Activated T-cell treated with anti-CD3 and anti-CD28 coated beads, Interleukin-2, amount 50 U/mL, for 24 hours (primary cell): ENCODE data around the gene MVD.

Source experiments
- DNase-seq: peaks from one replicate; pipeline ENCODE4 v3.0.0-alpha.2; 2020
- H3K27ac Mint-ChIP-seq: 2 replicates; pipeline ENCODE4 v1.8.0; 2020; ENCODE audit warnings: mild to moderate bottlenecking, mixed read lengths
- H3K27me3 Mint-ChIP-seq: 2 replicates; pipeline ENCODE4 v1.8.0; 2020; ENCODE audit warnings: mixed read lengths
- H3K36me3 Mint-ChIP-seq: 2 replicates; pipeline ENCODE4 v1.8.0; 2020; ENCODE audit warnings: low read depth, mixed read lengths
- H3K4me1 Mint-ChIP-seq: 2 replicates; pipeline ENCODE4 v1.8.0; 2020; ENCODE audit warnings: low read depth, mixed read lengths
- H3K4me3 Mint-ChIP-seq: 2 replicates; pipeline ENCODE4 v1.8.0; 2020; ENCODE audit warnings: mild to moderate bottlenecking, moderate library complexity, mixed read lengths
- H3K9me3 Mint-ChIP-seq: 2 replicates; pipeline ENCODE4 v1.8.0; 2020; ENCODE audit warnings: mixed read lengths

The MVD gene

GRCh38 chr16:88627531-88628411 is 35.1 kb downstream of the MVD start:
- H3K4me3 Mint-ChIP-seq, result no peak overlapping the region
- no peaks in the 10 kb centered on the region for H3K27me3 Mint-ChIP-seq
- no peak overlapping the region for H3K27ac Mint-ChIP-seq
- peaks cover 92% of the 10 kb centered on the region for H3K36me3 Mint-ChIP-seq
- DNase-seq, result no peak
- no peaks in the 10 kb centered on the region for H3K9me3 Mint-ChIP-seq
- peaks cover 16% of the 10 kb centered on the region for H3K4me1 Mint-ChIP-seq

- no peak for DNase-seq
- no peaks in the 10 kb centered on the region for H3K27me3 Mint-ChIP-seq
- H3K4me3 Mint-ChIP-seq, result no peak overlapping the region
- no peak overlapping the region for H3K27ac Mint-ChIP-seq
- H3K9me3 Mint-ChIP-seq, result no peaks in the 10 kb centered on the region
- peaks cover 96% of the 10 kb centered on the region for H3K36me3 Mint-ChIP-seq
- peaks cover 13% of the 10 kb centered on the region for H3K4me1 Mint-ChIP-seq
Measured at GRCh38 chr16:88626646-88627045, 36.2 kb downstream of the MVD start.

GRCh38 chr16:88624977-88625576 is 37.8 kb downstream of the MVD start:
- Mint-ChIP-seq H3K9me3 (no peaks in the 10 kb centered on the region), H3K27me3 (no peaks in the 10 kb centered on the region), H3K27ac (no peak overlapping the region), H3K4me1 (peaks cover 18% of the 10 kb centered on the region), H3K36me3 (peaks cover 94% of the 10 kb centered on the region), H3K4me3 (no peak overlapping the region)
- DNase-seq, result no peak

- Mint-ChIP-seq H3K4me3 (no peak overlapping the region), H3K9me3 (no peaks in the 10 kb centered on the region), H3K4me1 (peaks cover 24% of the 10 kb centered on the region), H3K36me3 (peaks cover 95% of the 10 kb centered on the region), H3K27ac (peak overlapping the region; percentile 37), H3K27me3 (no peaks in the 10 kb centered on the region)
- DNase-seq, result no peak
Measured at GRCh38 chr16:88624481-88624880, 38.4 kb downstream of the MVD start.

- H3K27ac Mint-ChIP-seq, result peak overlapping the region; percentile 37
- no peaks in the 10 kb centered on the region for H3K9me3 Mint-ChIP-seq
- no peaks in the 10 kb centered on the region for H3K27me3 Mint-ChIP-seq
- no peak overlapping the region for H3K4me3 Mint-ChIP-seq
- H3K36me3 Mint-ChIP-seq, result peaks cover 95% of the 10 kb centered on the region
- DNase-seq, result no peak
- peaks cover 30% of the 10 kb centered on the region for H3K4me1 Mint-ChIP-seq
Measured at GRCh38 chr16:88623858-88624257, 39.0 kb downstream of the MVD start.

DNA sequence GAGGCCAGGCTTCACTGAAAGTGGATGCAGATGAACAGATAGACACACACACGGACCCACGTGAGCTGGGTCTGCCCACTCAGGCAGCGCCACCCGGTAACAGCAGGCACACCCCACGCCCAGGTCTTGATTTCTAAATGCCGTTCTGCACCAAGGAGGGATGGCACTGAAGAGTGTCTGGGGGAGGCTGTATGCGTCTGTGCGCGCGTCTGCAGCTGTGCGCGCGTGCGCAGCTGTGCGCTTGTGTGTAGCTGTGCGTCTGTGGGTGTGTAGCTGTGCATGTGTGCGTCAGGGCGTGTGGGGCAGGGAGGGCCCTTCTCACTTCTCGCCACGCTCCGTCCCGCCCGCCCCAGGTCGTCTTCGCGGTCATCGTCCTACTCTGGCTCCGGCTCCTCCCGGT is 40.0 kb downstream of the MVD start:
- H3K27ac Mint-ChIP-seq, result no peak overlapping the region

GRCh38 chr16:88622125-88622524 is 40.8 kb downstream of the MVD start:
- Mint-ChIP-seq H3K4me1 (peaks cover 43% of the 10 kb centered on the region), H3K9me3 (no peaks in the 10 kb centered on the region), H3K4me3 (no peak overlapping the region), H3K27ac (no peak overlapping the region), H3K27me3 (no peaks in the 10 kb centered on the region), H3K36me3 (peaks cover 95% of the 10 kb centered on the region)
- no peak for DNase-seq

More for the DNA sequence above, 40.0 kb downstream of the MVD start:
- H3K4me3 Mint-ChIP-seq, result no peak overlapping the region
- peaks cover 39% of the 10 kb centered on the region for H3K4me1 Mint-ChIP-seq
- no peaks in the 10 kb centered on the region for H3K27me3 Mint-ChIP-seq
- H3K9me3 Mint-ChIP-seq, result no peaks in the 10 kb centered on the region
- H3K36me3 Mint-ChIP-seq, result peaks cover 95% of the 10 kb centered on the region
- DNase-seq, result no peak

DNA sequence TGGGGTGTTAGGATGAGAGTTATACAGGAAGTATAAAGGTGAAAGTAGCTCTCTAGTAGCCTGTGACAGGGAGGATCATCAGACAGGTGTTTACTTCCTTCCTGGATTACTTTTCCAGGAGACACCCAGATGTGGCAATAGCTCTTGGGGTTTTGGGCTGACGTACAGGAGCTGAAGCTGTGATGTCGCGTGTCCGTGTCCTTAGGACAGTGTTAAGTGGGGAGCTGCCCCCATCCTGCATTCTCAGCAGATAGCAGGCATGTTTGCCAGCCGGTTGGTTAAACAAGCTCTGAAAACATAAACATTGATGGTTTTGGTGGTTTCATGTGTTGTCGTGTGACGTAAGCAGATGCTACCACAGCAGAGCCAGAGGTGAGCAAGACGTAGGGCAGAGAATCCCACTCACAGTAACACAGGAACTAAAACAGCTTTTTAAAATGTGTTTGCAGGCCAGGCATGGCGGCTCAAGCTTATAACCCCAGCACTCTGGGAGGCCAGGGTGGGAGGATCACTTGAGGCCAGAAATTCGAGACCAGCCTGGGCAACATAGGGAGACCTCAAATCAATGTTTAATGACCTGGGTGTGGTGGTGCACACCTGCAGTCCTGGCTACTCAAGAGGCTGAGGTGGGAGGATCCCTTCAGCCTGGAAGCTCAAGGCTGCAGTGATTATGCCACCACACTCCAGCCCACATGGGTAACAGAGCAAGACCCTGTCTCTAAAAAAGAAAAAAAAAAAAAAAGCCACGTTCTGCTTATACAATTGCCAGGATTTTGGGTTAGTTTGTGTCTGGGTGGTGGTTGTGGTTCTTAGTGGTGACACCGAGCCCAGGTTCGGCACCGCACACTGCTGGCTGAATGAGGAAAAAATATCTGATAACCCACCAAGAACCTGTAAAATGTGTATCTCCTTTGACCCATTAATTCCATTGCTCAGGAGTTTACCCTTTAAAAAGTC is 42.8 kb downstream of the MVD start:
- DNase-seq, result peak; percentile 54
- H3K4me1 Mint-ChIP-seq, result peaks cover 42% of the 10 kb centered on the region
- no peaks in the 10 kb centered on the region for H3K9me3 Mint-ChIP-seq
- peaks cover 94% of the 10 kb centered on the region for H3K36me3 Mint-ChIP-seq
- H3K27ac Mint-ChIP-seq, result peak overlapping the region; percentile 84
- H3K27me3 Mint-ChIP-seq, result no peaks in the 10 kb centered on the region
- peak overlapping the region; percentile 10 for H3K4me3 Mint-ChIP-seq

- no peak overlapping the region for H3K4me3 Mint-ChIP-seq
- H3K27me3 Mint-ChIP-seq, result no peaks in the 10 kb centered on the region
- no peaks in the 10 kb centered on the region for H3K9me3 Mint-ChIP-seq
- H3K4me1 Mint-ChIP-seq, result peaks cover 40% of the 10 kb centered on the region
- peak overlapping the region; percentile 69 for H3K27ac Mint-ChIP-seq
- DNase-seq, result no peak
- peaks cover 91% of the 10 kb centered on the region for H3K36me3 Mint-ChIP-seq
Measured at GRCh38 chr16:88618956-88619667, 43.8 kb downstream of the MVD start.

- Mint-ChIP-seq H3K4me1 (peaks cover 41% of the 10 kb centered on the region), H3K4me3 (no peak overlapping the region), H3K27me3 (no peaks in the 10 kb centered on the region), H3K27ac (peak overlapping the region; percentile 69), H3K9me3 (no peaks in the 10 kb centered on the region), H3K36me3 (peaks cover 91% of the 10 kb centered on the region)
- DNase-seq, result no peak
Measured at GRCh38 chr16:88618182-88618955, 44.5 kb downstream of the MVD start.

DNA sequence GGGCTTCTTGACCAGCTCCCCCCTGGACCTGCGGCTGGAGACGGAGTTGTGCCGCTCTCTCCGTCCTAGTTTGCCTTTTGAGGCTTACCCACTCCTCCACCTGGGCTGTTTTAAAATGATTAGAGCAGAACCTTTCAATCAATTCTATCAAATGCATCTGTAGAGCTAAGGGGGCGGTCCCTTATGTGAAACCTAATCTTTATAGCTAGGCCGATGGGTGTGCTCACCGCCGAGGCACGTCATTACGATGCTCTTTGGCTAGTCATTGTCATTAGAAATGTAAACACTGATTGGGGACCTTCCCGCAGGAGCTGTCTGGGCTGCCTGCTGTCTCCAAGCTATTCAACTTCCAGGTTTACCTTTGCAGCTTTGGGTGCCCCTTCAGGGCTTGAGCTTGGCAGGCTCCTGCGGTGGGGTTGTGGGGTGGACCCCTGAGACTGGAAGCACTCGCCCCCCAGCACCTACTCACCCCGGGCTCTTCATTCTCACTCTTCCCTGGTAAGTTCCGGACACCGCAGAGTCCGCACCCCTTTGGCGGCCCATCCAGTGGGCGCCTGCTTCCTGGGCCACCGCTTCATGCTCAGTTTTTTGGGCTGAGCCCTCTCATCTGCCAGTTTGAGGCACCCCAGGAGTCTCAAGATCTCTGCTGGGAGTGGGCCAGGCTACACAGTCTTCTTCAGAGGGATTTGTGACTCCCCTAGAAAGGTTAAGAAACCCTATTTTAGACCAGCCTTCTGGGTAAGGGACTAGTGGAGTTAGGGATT is 45.4 kb downstream of the MVD start:
- H3K9me3 Mint-ChIP-seq, result no peaks in the 10 kb centered on the region
- H3K4me3 Mint-ChIP-seq, result no peak overlapping the region
- H3K4me1 Mint-ChIP-seq, result peaks cover 41% of the 10 kb centered on the region
- DNase-seq, result no peak
- peak overlapping the region; percentile 58 for H3K27ac Mint-ChIP-seq
- no peaks in the 10 kb centered on the region for H3K27me3 Mint-ChIP-seq
- peaks cover 90% of the 10 kb centered on the region for H3K36me3 Mint-ChIP-seq

DNA sequence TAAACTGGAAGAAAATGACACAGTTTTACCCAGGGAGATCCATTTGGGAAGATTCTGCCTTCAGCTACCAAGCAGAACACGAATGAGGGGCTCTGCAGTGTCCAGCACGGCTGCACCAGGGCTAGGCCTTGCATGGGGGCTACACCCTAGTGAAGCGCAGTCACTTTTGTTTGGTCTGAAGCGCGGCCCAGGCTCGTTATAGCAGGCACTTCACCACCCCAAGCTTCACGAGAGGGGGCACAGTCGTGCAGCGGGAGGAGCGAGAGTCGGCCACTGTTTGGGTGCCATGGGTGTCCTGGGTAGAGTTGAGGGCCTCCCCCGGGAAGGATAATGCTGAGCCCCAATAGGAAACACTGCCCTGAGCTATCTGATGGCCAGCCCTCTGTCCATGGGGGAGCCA is 46.2 kb downstream of the MVD start:
- Mint-ChIP-seq H3K27me3 (no peaks in the 10 kb centered on the region), H3K4me1 (peaks cover 41% of the 10 kb centered on the region), H3K4me3 (no peak overlapping the region), H3K36me3 (peaks cover 88% of the 10 kb centered on the region), H3K27ac (peak overlapping the region; percentile 36), H3K9me3 (no peaks in the 10 kb centered on the region)
- DNase-seq, result no peak

DNA sequence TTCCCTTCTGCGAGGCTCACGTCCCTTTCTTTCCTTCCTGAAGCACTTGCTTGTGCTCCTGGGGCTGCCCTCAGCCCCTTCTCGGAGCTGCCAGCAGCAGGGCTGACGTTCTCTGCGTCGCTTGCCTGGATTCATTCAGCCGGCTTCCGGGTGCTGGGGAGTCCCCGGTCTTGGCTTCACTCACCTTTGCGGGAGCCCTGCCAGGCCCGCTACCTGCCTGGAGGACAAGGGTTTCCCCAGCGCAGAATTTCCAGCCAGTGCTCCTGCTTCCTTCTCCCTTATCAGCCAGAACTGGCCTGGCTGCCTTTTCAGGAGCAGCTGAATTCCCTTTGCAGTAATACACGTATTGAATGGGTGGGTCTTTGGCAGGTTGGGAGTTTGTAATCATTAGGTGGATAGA is 46.6 kb downstream of the MVD start:
- no peaks in the 10 kb centered on the region for H3K9me3 Mint-ChIP-seq
- no peak overlapping the region for H3K4me3 Mint-ChIP-seq
- no peak for DNase-seq
- peak overlapping the region; percentile 36 for H3K27ac Mint-ChIP-seq
- H3K27me3 Mint-ChIP-seq, result no peaks in the 10 kb centered on the region
- peaks cover 88% of the 10 kb centered on the region for H3K36me3 Mint-ChIP-seq
- H3K4me1 Mint-ChIP-seq, result peaks cover 41% of the 10 kb centered on the region
